Fibroblast of lung (primary cell): Measurements from ENCODE around the gene IMPDH1.

Source experiments
- CTCF ChIP-seq, 2 donors: IDR thresholded peaks in 1 of 2; conservative IDR thresholded peaks in 1 of 2; 1 replicate in 1 of 2; 2 replicates in 1 of 2; pipeline ENCODE4 v1.5.1; 2011 to 2012; ENCODE audit warnings: low read length in 2 of 2, control low read depth in 1 of 2, inconsistent platforms in 1 of 2, low read depth in 1 of 2, mild to moderate bottlenecking in 1 of 2
- EZH2 ChIP-seq: IDR thresholded peaks from 2 replicates; pipeline ENCODE4 v1.5.1; 2012; ENCODE audit warnings: low read length, control low read depth, mild to moderate bottlenecking; ENCODE audit errors: missing control alignments

DNA sequence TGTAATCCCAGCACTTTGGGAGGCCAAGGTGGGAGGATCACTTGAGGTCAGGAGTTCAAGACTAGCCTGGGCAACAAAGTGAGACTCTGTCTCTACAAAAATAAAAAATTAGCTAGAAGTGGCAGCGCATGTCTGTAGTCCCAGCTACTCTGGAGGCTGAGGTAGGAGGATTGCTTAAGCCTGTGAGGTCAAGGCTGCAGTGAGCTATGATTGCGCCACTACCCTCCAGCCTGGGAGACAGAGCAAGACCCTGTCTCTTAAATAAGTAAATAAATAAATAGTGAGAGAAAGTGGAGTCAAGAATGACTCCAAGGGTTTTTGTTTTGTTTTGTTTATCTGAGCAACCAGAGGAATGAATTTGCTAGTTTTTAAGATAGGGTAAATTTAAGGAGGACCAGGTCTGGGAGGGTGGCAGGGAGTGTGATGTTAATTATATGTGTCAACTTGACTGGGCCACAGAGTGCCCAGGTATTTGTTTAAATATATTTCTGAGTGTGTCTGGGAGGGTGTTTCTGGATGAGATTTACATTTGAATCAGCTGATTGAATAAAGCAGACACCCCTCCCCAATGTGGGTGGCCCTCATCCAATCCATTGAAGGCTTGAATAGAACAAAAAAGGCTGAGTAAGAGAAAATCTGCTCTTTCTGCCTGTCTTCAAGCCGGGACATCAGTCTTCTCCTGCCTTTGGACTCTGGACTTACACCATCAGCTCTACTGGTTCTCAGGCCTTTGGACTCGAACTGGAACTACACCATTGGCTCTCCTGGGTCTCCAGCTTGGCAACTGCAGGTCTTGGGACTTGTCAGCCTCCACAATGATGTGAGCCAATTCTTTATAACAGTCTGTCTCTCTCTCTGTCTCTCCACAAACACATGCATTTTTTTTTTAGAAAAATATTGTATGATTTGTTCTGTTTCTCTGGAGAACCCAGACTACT lies 23.5 kb downstream of the IMPDH1 start:
- TF ChIP-seq CTCF (conservative IDR thresholded peaks at IDR 0.05 in 1 of 2, IDR thresholded peaks at IDR 0.05 in 1 of 2; ENCODE audit: low read depth in 1 of 2, low read length in 2 of 2) (no peak), EZH2 (no peak)
